Endothelial cell of umbilical vein (primary cell): Measurements from ENCODE around the gene UPP2. TPM values are rescaled to one million over a fixed set of nuclear protein-coding genes. Genes with fewer than 3 reads are reported as not detected.

Experiments
- BruUV-seq: library from RNA; stranded (reverse); fragments of 400-500 nt; replicated peaks from 2 replicates; lab custom pipeline; 2021; lab: Mats Ljungman, UMichigan
- CTCF ChIA-PET: fragments of 300-600, 350-600 bp; sonication (Branson Sonifier 250); formaldehyde crosslinking; loops from one replicate; lab custom pipeline; 2021; ENCODE audit warnings: antibody characterized with exemption, inconsistent platforms; lab: Charles Lee
- POLR2A ChIA-PET: fragments of 300-600, 350-600 bp; sonication (Branson Sonifier 250); formaldehyde crosslinking; loops from one replicate; lab custom pipeline; 2021; ENCODE audit warnings: antibody characterized with exemption, inconsistent platforms; lab: Charles Lee
- DNase-seq: peaks from one replicate; pipeline ENCODE4 v3.0.0-alpha.2; 2011; ENCODE audit warnings: low read depth, low spot score
- FAIRE-seq: peaks from 2 replicates; lab custom pipeline; 2011; peaks lifted over from hg19 to GRCh38; lab: Jason Lieb, UNC
- H2AFZ ChIP-seq: 2 replicates; pipeline ENCODE4 v1.6.0; 2012; ENCODE audit warnings: low read depth, low read length, control low read depth, inconsistent platforms
- H3K27ac ChIP-seq: 2 replicates; pipeline ENCODE4 v1.5.1; 2011; ENCODE audit warnings: low read depth, mild to moderate bottlenecking, control low read depth, low read length, moderate library complexity; ENCODE audit not compliant: insufficient read depth
- H3K27me3 ChIP-seq, 2 experiments: 2 replicates each; pipeline versions ENCODE4 v1.6.0 to v1.6.1; 2011; ENCODE audit warnings: low read length in 2 of 2, mixed read lengths in 1 of 2; ENCODE audit not compliant: control insufficient read depth in 2 of 2, insufficient read depth in 2 of 2
- H3K36me3 ChIP-seq, 2 experiments: 2 replicates in 1 of 2; 3 replicates in 1 of 2; pipeline ENCODE4 v1.5.1; 2011; ENCODE audit warnings: low read length in 2 of 2, mild to moderate bottlenecking in 1 of 2, moderate library complexity in 1 of 2; ENCODE audit not compliant: control insufficient read depth in 2 of 2, insufficient read depth in 2 of 2; ENCODE audit errors: extremely low read depth in 1 of 2
- H3K4me1 ChIP-seq: 3 replicates; pipeline ENCODE4 v1.5.1; 2011; ENCODE audit warnings: mild to moderate bottlenecking, low read length; ENCODE audit not compliant: control insufficient read depth, insufficient read depth; ENCODE audit errors: extremely low read depth
- H3K4me2 ChIP-seq: 2 replicates; pipeline ENCODE4 v1.6.1; 2011; ENCODE audit warnings: low read length, control low read depth, mixed read lengths; ENCODE audit not compliant: insufficient read depth
- H3K4me3 ChIP-seq, 3 experiments: fragments of 200-600 bp in 1 of 3; sonication (generic), shearing (Covaris generic) in 1 of 3; replicated peaks in 1 of 3; 2 replicates each; pipeline ENCODE4 v1.5.1; 2011 to 2016; ENCODE audit warnings: control low read depth in 3 of 3, low read length in 3 of 3, mild to moderate bottlenecking in 2 of 3, inconsistent platforms in 1 of 3, low read depth in 1 of 3, moderate library complexity in 1 of 3; ENCODE audit not compliant: insufficient read depth in 1 of 3
- H3K79me2 ChIP-seq: 2 replicates; pipeline ENCODE4 v1.6.0; 2012; ENCODE audit warnings: low read length, inconsistent platforms; ENCODE audit not compliant: control insufficient read depth, insufficient read depth
- H3K9ac ChIP-seq: replicated peaks from 2 replicates; pipeline ENCODE3; 2011; ENCODE audit warnings: low read length, control low read depth; ENCODE audit not compliant: insufficient read depth; ENCODE audit errors: extremely low read depth
- H3K9me1 ChIP-seq: replicated peaks from 3 replicates; pipeline ENCODE4 v1.6.0; 2011; ENCODE audit warnings: mild to moderate bottlenecking, low read length; ENCODE audit not compliant: control insufficient read depth, insufficient read depth; ENCODE audit errors: extremely low read depth
- H3K9me3 ChIP-seq: replicated peaks from 2 replicates; pipeline ENCODE4 v1.5.1; 2012; ENCODE audit warnings: low read length, inconsistent platforms; ENCODE audit not compliant: control insufficient read depth, insufficient read depth
- H4K20me1 ChIP-seq: replicated peaks from 2 replicates; pipeline ENCODE3; 2011; ENCODE audit warnings: mild to moderate bottlenecking, low read length; ENCODE audit not compliant: control insufficient read depth, insufficient read depth; ENCODE audit errors: extremely low read depth
- EZH2 ChIP-seq: IDR thresholded peaks from 2 replicates; pipeline ENCODE4 v1.6.1; 2012; ENCODE audit warnings: borderline replicate concordance, low read depth, mild to moderate bottlenecking, moderate library complexity, low read length, inconsistent platforms; ENCODE audit not compliant: severe bottlenecking
- FOS ChIP-seq: IDR thresholded peaks from 2 replicates; pipeline ENCODE4 v1.6.1; 2011; ENCODE audit warnings: mild to moderate bottlenecking, low read length, moderate library complexity, borderline replicate concordance; ENCODE audit not compliant: insufficient read depth
- GATA2 ChIP-seq: IDR thresholded peaks from 2 replicates; pipeline ENCODE4 v1.7.0; 2011; ENCODE audit warnings: low read depth, mild to moderate bottlenecking, moderate library complexity, mixed read lengths, low read length; ENCODE audit not compliant: insufficient read length, insufficient read depth
- JUN ChIP-seq: IDR thresholded peaks from 2 replicates; pipeline ENCODE4 v1.6.1; 2011; ENCODE audit warnings: borderline replicate concordance, low read depth; ENCODE audit not compliant: insufficient read length, insufficient read depth
- MYC ChIP-seq: IDR thresholded peaks from one replicate; pipeline ENCODE4 v1.6.1; 2011; ENCODE audit warnings: mild to moderate bottlenecking, low read depth, low read length
- POLR2A ChIP-seq: IDR thresholded peaks from 2 replicates; pipeline ENCODE4 v1.6.1; 2012; ENCODE audit warnings: low read depth, mild to moderate bottlenecking, control low read depth, low read length
- POLR2AphosphoS5 ChIP-seq: IDR thresholded peaks from 2 replicates; pipeline ENCODE4 v1.6.1; 2012; ENCODE audit warnings: low read depth, mild to moderate bottlenecking, control low read depth, low read length, moderate library complexity; ENCODE audit not compliant: insufficient read depth
- dilution Hi-C: fragments of 300-500 bp; cut with MboI; formaldehyde crosslinking; loops from one replicate; pipeline ENCODE4 v1.15.0; 2019; ENCODE audit warnings: low sequenced_read_pairs; ENCODE audit not compliant: extremely low pct_ligation_motif_present
- intact Hi-C: fragments of 100-400 bp; cut with micrococcal nuclease; formaldehyde crosslinking; loops from one replicate; pipeline ENCODE4 v1.10.0; 2022
- polyA plus RNA-seq, 4 experiments: library from polyadenylated mRNA; depleted of rRNA in 3 of 4; stranded (reverse) in 3 of 4; unstranded in 1 of 4; fragments of >200 nt; gene quantifications; 2 replicates each; pipeline versions ENCODE4 v1.2.1 to v1.2.3, GENCODE V29; 2011 to 2012; ENCODE audit warnings: missing spikeins in 1 of 4
- total RNA-seq: library from RNA; stranded (reverse); gene quantifications from 2 replicates; pipeline ENCODE4 v1.2.3, GENCODE V29; 2021
- TF ChIP-seq, protein P1 (sequence below): IDR thresholded peaks from 2 replicates; pipeline ENCODE4 v1.6.1; 2011; ENCODE audit not compliant: insufficient read depth, insufficient read length
- TF ChIP-seq, protein P2 (sequence below), 2 donors: IDR thresholded peaks; 1 replicate in 1 of 2; 2 replicates in 1 of 2; pipeline ENCODE4 v1.5.1; 2011; ENCODE audit warnings: low read length in 2 of 2, mild to moderate bottlenecking in 2 of 2, moderate library complexity in 2 of 2, control low read depth in 1 of 2, inconsistent platforms in 1 of 2, low read depth in 1 of 2; ENCODE audit not compliant: insufficient read depth in 1 of 2; ENCODE audit errors: extremely low read depth in 1 of 2

The UPP2 gene
- total and polyA plus RNA-seq, 2 donors (not counting 3 experiments of a cell fraction or from before 2014, with no cell fraction given), result not detected

DNA sequence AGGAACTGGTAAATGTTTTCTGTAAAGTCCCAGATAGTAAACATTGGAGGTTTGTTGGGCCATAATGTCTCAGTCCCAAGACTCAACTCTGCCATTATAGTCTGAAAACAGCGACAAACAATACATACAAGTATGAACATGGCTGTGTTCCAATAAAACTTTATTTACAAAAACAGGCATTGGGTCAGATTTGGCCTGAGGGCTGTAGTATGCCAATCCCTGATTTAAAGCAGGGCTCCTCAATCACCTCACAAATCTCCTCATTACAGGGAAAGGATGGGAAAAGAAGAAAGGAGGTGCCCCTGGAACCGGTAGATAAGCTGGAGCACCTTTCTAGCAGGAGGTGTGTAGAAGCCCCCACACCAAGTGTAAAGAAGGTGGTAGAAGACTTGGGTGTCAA lies 48.9 kb upstream of the UPP2 start:
- no peak overlapping the region for H3K27ac ChIP-seq
- TF ChIP-seq FOS (no peak), MYC (no peak), EZH2 (no peak), POLR2A (no peak), GATA2 (no peak), POLR2AphosphoS5 (no peak), JUN (no peak)
- TF ChIP-seq, protein P1, sequence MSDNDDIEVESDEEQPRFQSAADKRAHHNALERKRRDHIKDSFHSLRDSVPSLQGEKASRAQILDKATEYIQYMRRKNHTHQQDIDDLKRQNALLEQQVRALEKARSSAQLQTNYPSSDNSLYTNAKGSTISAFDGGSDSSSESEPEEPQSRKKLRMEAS, result no peak
- TF ChIP-seq, protein P2, sequence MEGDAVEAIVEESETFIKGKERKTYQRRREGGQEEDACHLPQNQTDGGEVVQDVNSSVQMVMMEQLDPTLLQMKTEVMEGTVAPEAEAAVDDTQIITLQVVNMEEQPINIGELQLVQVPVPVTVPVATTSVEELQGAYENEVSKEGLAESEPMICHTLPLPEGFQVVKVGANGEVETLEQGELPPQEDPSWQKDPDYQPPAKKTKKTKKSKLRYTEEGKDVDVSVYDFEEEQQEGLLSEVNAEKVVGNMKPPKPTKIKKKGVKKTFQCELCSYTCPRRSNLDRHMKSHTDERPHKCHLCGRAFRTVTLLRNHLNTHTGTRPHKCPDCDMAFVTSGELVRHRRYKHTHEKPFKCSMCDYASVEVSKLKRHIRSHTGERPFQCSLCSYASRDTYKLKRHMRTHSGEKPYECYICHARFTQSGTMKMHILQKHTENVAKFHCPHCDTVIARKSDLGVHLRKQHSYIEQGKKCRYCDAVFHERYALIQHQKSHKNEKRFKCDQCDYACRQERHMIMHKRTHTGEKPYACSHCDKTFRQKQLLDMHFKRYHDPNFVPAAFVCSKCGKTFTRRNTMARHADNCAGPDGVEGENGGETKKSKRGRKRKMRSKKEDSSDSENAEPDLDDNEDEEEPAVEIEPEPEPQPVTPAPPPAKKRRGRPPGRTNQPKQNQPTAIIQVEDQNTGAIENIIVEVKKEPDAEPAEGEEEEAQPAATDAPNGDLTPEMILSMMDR (IDR thresholded peaks at IDR 0.05; ENCODE audit: extremely low read depth in 1 of 2, insufficient read depth in 1 of 2, low read depth in 1 of 2, low read length in 2 of 2), result no peak
- H3K79me2 ChIP-seq, result no peaks in the 10 kb centered on the region
- H3K4me3 ChIP-seq, result no peak overlapping the region
- no peak overlapping the region for H3K9ac ChIP-seq
- no peaks in the 10 kb centered on the region for H4K20me1 ChIP-seq
- H3K4me2 ChIP-seq, result no peak overlapping the region
- H3K36me3 ChIP-seq, result no peaks in the 10 kb centered on the region
- dilution Hi-C loops, result no loop called here
- BruUV-seq, result no TSS peak
- H2AFZ ChIP-seq, result no peak overlapping the region
- no peaks in the 10 kb centered on the region for H3K4me1 ChIP-seq
- peaks cover 2 to 4% of the 10 kb centered on the region in 2 experiments for H3K27me3 ChIP-seq
- H3K9me3 ChIP-seq, result no peaks in the 10 kb centered on the region
- intact Hi-C loops, result no loop called here
- POLR2A ChIA-PET, result no interaction called here
- H3K9me1 ChIP-seq, result no peaks in the 10 kb centered on the region
- CTCF ChIA-PET, result interaction anchor here (1.2 kb wide), 1 partner anchor 18 kb away, joined by 7 read pairs; no protein-coding TSS in a partner anchor
- no peak for DNase-seq
- FAIRE-seq, result no peak
